ENCODE results near the gene E2F2.

DNA sequence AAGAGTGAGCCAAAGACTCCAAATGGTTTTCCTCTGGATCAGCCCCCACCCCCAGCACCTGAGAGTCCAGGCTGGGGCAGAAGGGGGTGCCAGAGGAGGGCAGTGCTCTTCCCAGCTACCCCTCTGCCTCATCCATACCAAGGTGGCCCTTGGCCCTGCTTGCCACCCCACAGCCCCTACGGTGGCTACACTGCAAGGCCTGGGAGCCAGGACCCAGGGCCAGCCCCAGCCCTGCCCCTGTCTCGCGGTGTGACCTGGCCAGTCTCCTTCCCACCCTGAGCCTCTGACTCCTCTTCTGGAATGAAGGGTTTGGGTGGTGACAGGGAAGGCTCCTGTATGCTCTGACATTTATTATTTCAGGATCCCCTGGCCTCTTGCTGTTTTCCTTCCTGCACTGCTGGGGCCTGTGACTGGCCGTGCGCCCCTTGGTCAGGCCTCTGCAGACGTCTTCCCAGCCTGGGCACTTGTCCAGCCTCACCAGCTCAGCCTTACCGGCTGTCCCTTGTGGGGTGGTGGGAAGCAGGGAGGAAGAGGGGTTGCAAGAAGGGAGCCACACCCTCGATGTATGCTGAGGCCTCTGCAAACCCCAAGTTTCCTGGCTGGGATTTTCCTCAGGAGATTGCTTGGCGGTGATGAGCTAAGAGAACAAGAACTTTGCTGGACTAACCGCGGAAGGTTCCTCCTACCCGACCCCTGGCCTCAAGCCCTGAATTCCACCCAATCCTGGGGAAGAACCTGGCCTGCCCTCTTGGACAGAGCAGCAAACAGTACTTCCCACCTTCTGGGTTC, 60.6 kb downstream of the E2F2 start:
- TF ChIP-seq POLR2A (IDR thresholded peaks at IDR 0.05) = no peak
- TF ChIP-seq, protein P1, sequence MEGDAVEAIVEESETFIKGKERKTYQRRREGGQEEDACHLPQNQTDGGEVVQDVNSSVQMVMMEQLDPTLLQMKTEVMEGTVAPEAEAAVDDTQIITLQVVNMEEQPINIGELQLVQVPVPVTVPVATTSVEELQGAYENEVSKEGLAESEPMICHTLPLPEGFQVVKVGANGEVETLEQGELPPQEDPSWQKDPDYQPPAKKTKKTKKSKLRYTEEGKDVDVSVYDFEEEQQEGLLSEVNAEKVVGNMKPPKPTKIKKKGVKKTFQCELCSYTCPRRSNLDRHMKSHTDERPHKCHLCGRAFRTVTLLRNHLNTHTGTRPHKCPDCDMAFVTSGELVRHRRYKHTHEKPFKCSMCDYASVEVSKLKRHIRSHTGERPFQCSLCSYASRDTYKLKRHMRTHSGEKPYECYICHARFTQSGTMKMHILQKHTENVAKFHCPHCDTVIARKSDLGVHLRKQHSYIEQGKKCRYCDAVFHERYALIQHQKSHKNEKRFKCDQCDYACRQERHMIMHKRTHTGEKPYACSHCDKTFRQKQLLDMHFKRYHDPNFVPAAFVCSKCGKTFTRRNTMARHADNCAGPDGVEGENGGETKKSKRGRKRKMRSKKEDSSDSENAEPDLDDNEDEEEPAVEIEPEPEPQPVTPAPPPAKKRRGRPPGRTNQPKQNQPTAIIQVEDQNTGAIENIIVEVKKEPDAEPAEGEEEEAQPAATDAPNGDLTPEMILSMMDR (IDR thresholded peaks at IDR 0.05) = no peak
